ENCODE data around the gene SETBP1.

SETBP1 gene

GRCh38 chr18:44765456-44765855, 84.8 kb downstream of the SETBP1 start:
- DNase-seq = no peak

GRCh38 chr18:44766450-44766849, 85.8 kb downstream of the SETBP1 start:
- no peak for DNase-seq

GRCh38 chr18:44767807-44768206, 87.1 kb downstream of the SETBP1 start:
- no peak for DNase-seq

GRCh38 chr18:44770641-44771040, 90.0 kb downstream of the SETBP1 start:
- no peak for DNase-seq

GRCh38 chr18:44771572-44771955, 90.9 kb downstream of the SETBP1 start:
- DNase-seq = no peak

GRCh38 chr18:44771956-44772917, 91.5 kb downstream of the SETBP1 start:
- DNase-seq = no peak

- DNase-seq = no peak
These were observed 93.0 kb downstream of the SETBP1 start for GRCh38 chr18:44773640-44774155.

- no peak for DNase-seq
These were observed 93.5 kb downstream of the SETBP1 start for GRCh38 chr18:44774191-44774590.

GRCh38 chr18:44777457-44778192, 96.9 kb downstream of the SETBP1 start:
- no peak for DNase-seq

- no peak for DNase-seq
These were observed 98.1 kb downstream of the SETBP1 start for GRCh38 chr18:44778788-44779187.

- DNase-seq = no peak
These were observed 99.1 kb downstream of the SETBP1 start for GRCh38 chr18:44779753-44780292.

- DNase-seq = no peak
These were observed 101.2 kb downstream of the SETBP1 start for GRCh38 chr18:44781886-44782285.

- no peak for DNase-seq
These were observed 101.9 kb downstream of the SETBP1 start for GRCh38 chr18:44782617-44783016.

- no peak for DNase-seq
These were observed 102.7 kb downstream of the SETBP1 start for GRCh38 chr18:44783371-44783770.

- no peak for DNase-seq
These were observed 105.6 kb downstream of the SETBP1 start for GRCh38 chr18:44786257-44786656.

- DNase-seq = peak; percentile 7
These were observed 106.0 kb downstream of the SETBP1 start for GRCh38 chr18:44786688-44787087.

GRCh38 chr18:44788334-44788733, 107.6 kb downstream of the SETBP1 start:
- no peak for DNase-seq

GRCh38 chr18:44789710-44790109, 109.0 kb downstream of the SETBP1 start:
- DNase-seq = no peak

- DNase-seq = no peak
These were observed 110.2 kb downstream of the SETBP1 start for GRCh38 chr18:44790860-44791259.

GRCh38 chr18:44791520-44791919, 110.8 kb downstream of the SETBP1 start:
- no peak for DNase-seq

- no peak for DNase-seq
These were observed 111.9 kb downstream of the SETBP1 start for GRCh38 chr18:44792456-44793061.

GRCh38 chr18:44793194-44793593, 112.5 kb downstream of the SETBP1 start:
- DNase-seq = no peak

- no peak for DNase-seq
These were observed 113.0 kb downstream of the SETBP1 start for GRCh38 chr18:44793685-44794084.
